Mucosa of stomach (tissue), 1 donor: ENCODE results near the gene ADGRD1.
"Not testable (repeated sequence)": the region's sequence is repeated elsewhere in the genome, so short reads cannot be mapped to it uniquely, and the experiment has no call there.

Experiments
- H3K27me3 ChIP-seq: one replicate; pipeline ENCODE4 v1.7.0; 2013; ENCODE audit warnings: mild to moderate bottlenecking, low read length; ENCODE audit not compliant: control insufficient read depth, insufficient read depth
- H3K36me3 ChIP-seq: one replicate; pipeline ENCODE4 v1.7.0; 2013; ENCODE audit warnings: low read length; ENCODE audit not compliant: control insufficient read depth, insufficient read depth
- H3K4me1 ChIP-seq: one replicate; pipeline ENCODE4 v1.7.0; 2013; ENCODE audit warnings: mild to moderate bottlenecking, low read length; ENCODE audit not compliant: control insufficient read depth, insufficient read depth
- H3K4me3 ChIP-seq: one replicate; pipeline ENCODE4 v1.7.0; 2013; ENCODE audit warnings: low read length
- H3K9ac ChIP-seq: one replicate; pipeline ENCODE4 v1.7.0; 2013; ENCODE audit warnings: mild to moderate bottlenecking, low read length, moderate library complexity
- H3K9me3 ChIP-seq: one replicate; pipeline ENCODE4 v1.7.0; 2013; ENCODE audit warnings: mild to moderate bottlenecking, low read length, moderate library complexity; ENCODE audit not compliant: control insufficient read depth
- donor health status: Pancreatic carcinoma.

ADGRD1 gene

DNA sequence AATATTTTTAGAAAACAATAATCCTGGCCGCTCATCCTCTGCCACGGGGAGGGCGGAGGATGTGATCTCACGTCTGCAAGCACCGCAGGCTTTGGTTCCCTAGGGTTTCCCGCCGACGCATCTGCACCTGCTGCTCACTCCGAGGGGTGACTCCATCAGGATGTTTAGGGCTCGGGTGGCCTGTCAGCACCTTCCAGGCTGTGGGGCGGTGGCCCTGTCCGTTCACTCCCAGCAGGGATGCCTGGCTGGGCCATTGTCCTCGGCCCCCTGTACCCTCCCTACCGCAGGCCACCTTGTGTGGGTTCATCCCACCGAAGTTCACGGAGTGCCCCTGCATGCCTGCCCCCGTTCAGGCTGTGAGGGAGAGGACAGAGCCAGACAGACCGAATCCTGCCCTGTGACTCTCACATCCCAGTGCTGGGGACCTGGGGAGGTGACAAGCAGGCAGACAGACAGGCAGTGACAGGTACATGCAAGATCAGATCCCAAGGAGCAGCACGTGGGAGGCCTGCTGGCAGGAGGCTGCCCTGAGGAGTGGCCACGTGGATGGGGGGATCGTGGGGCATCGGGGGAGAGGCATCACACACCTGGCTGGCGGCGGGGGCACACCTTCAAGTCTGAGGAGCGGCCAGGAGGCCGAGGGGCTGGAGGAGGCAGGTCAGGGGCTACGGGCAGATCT lies 112.6 kb downstream of the ADGRD1 start:
- H3K27me3 ChIP-seq: no peaks in the 10 kb centered on the region
- H3K4me1 ChIP-seq: no peaks in the 10 kb centered on the region
- H3K4me3 ChIP-seq: no peak overlapping the region
- no peak overlapping the region for H3K9ac ChIP-seq
- no peaks in the 10 kb centered on the region for H3K9me3 ChIP-seq
- no peaks in the 10 kb centered on the region for H3K36me3 ChIP-seq

DNA sequence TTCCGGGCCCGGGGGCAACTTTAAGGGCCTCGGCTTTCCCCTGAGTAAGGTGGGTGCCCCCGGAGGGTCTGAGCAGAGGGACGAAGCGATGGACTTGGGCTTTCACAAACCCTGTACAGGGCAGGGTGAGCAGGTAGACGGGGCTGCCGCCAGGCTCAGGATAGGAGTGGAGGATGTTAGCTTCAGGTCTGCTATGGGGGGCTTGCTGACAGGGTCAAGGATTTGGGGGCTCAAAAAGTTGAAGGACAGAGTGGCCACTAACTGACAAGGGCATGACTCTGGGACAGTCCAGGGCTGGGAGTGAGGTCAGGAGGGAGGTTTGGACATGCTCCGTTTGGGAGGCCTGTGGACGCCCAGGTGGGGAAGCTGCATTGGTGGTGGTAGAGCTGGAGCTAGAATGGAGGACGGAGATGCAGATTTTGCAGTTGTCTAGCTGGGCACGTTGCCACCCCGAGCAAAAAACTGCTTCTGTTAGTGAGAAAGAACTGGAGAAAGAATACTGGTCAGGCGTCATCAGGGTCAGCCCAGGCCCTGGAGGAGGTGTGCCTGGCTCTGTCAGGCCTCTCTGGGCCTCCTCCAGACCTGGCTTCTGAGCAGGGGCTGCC lies 113.3 kb downstream of the ADGRD1 start:
- Histone ChIP-seq H3K9ac (no peak overlapping the region), H3K4me3 (no peak overlapping the region), H3K9me3 (no peaks in the 10 kb centered on the region)

DNA sequence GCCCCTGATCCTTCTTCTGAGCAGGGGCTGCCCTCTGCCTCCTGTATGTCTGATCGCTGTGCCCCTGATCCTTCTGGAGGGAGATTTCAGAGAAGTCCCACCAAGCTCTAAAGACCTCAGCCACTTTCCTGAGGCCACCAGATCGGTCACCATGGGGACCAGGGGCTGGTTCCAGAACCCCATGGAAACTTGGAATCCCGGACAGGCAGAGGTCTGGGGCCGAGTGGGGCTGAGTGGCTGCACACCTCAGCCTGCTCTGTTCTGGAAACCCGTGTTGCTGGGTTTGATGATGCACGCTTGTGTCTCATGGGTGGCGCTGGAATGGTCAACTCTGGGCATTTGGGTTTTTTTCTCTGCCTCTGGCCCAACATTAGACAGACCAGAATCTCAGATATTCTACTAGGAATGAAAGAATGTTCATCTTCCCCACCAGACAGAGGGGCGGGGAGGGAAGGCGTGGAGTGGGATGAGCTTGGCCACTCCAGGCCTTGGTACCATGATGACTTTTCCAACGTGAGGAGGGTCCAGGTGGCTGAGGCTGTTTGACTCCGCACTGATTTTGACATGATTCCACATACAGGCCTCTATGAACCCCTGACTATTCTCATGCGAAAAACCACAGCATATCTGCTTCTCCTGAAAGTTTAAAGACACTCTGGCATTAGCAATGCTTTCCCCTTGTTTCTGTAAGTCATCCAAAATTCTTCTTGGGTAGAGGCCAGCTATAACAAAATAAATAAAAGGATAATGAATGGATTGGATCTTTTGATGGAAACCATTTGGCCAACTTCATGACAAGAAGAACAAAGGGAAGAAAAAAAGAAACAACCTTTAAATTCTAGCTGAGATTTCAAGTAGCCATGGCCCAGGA lies 114.5 kb downstream of the ADGRD1 start:
- Histone ChIP-seq H3K4me1 (no peaks in the 10 kb centered on the region), H3K36me3 (no peaks in the 10 kb centered on the region), H3K27me3 (no peaks in the 10 kb centered on the region), H3K9me3 (no peaks in the 10 kb centered on the region), H3K9ac (no peak overlapping the region), H3K4me3 (no peak overlapping the region)

More for the DNA sequence above, 113.3 kb downstream of the ADGRD1 start:
- no peaks in the 10 kb centered on the region for H3K36me3 ChIP-seq
- H3K4me1 ChIP-seq: no peaks in the 10 kb centered on the region
- no peaks in the 10 kb centered on the region for H3K27me3 ChIP-seq

- not testable (repeated sequence) for H3K27me3 ChIP-seq, H3K36me3 ChIP-seq, H3K4me3 ChIP-seq, H3K9me3 ChIP-seq, H3K4me1 ChIP-seq, H3K9ac ChIP-seq
These were observed 115.4 kb downstream of the ADGRD1 start for GRCh38 chr12:131068926-131069720.

DNA sequence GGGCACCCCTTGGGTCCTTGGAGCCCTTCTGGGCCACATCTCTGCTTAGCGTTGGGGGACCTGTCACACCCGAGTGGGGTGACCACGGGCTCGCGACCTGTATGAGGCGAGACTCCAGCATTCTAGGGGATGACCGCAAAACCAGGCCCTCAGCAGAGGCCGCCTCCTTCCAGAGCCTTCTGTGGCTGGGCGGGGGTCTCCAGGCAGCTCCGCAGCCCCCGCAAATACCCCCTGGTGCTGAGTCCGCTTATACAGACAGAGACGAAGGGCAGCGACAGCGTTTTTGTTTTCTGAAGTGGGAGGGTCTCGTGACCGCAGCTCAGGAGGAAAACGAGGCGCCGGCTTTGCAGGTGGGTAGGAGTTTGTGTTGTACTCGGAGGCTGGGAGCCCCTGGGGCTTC lies 116.4 kb downstream of the ADGRD1 start:
- not testable (repeated sequence) for H3K36me3 ChIP-seq, H3K9me3 ChIP-seq, H3K9ac ChIP-seq, H3K27me3 ChIP-seq, H3K4me3 ChIP-seq, H3K4me1 ChIP-seq

DNA sequence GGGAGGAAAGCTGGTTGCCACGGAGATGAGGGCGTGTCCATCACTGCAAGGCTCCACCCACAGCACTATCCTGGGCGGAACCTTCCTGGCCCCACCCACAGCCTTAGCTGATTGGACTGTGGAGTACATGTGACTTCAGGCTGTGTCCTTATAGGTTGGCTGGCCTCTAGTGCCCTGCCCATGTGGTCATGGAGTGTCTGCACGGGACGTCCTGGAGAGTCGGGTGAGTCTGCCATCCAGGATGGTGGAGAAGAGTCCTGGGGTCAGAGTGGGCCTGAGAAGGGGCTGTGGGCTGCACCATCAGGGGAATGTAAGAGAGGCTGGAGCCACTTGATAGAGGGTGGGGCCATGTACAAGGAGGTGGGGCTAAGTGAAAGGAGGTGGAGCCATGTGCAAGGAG lies 117.0 kb downstream of the ADGRD1 start:
- H3K36me3 ChIP-seq, H3K4me3 ChIP-seq, H3K9ac ChIP-seq, H3K27me3 ChIP-seq, H3K4me1 ChIP-seq, H3K9me3 ChIP-seq: not testable (repeated sequence)

GRCh38 chr12:131071234-131071820 lies 117.6 kb downstream of the ADGRD1 start:
- not testable (repeated sequence) for H3K4me3 ChIP-seq, H3K9me3 ChIP-seq, H3K27me3 ChIP-seq, H3K36me3 ChIP-seq, H3K9ac ChIP-seq, H3K4me1 ChIP-seq

DNA sequence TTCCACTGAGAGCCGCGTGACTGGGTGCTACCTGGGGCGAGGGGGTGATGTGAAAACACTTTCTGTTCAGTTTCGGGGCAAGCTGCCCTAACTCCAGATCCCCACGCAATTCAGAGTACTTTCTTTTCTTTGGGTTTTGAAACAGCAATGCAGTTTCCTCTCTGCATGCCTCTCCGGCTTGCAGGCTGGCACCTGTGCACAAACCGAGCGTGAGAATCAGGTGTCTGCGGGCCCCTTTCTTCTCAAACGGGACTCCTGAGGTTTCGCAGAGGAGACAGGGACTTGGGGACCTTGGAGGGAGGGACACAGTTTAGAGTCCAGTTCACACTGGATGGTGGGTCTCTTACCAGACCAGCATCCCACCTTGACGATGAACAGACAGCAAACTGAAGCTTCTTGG lies 118.2 kb downstream of the ADGRD1 start:
- not testable (repeated sequence) for H3K9ac ChIP-seq, H3K4me1 ChIP-seq, H3K4me3 ChIP-seq, H3K9me3 ChIP-seq, H3K27me3 ChIP-seq, H3K36me3 ChIP-seq

DNA sequence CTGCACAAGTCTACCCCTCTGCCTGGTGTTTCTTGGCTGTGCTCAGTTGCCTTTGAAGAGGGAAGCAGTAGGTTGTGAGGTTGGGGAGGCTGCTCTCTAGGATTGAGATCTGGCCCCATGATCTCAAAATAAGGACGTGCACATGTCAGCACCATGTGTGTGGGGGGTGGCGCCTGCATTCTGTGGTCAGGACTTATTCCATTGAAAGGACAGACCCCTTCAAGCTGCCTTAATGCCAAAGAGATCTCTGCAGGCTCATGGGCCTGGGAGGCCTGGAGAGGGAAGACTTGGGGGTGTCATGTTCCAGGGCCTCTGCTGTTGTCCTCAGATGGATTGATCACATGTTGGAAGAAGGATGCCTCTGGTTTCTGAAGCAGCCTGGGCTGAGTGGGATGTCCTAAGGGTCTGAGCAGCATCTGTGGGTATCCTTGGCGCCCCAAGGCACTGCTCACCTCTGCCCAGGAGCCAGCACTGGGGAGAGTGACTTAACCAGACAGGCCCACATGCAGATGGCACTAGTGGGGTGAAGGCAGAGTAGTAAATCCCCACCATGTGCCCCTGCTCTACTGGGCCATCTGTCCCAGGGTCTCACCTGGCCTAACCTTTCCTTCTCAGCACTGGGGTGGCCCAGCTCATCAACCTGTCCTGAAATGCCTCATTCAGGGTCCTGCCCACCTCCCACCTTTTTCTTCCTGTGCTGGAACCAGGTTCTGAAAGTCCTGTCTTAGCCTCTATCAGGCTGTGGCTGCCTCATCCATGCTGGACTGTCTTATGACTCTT lies 118.9 kb downstream of the ADGRD1 start:
- no peak overlapping the region for H3K4me3 ChIP-seq
- H3K9ac ChIP-seq: no peak overlapping the region
- no peaks in the 10 kb centered on the region for H3K27me3 ChIP-seq
- H3K36me3 ChIP-seq: no peaks in the 10 kb centered on the region
- no peaks in the 10 kb centered on the region for H3K4me1 ChIP-seq
- no peaks in the 10 kb centered on the region for H3K9me3 ChIP-seq

DNA sequence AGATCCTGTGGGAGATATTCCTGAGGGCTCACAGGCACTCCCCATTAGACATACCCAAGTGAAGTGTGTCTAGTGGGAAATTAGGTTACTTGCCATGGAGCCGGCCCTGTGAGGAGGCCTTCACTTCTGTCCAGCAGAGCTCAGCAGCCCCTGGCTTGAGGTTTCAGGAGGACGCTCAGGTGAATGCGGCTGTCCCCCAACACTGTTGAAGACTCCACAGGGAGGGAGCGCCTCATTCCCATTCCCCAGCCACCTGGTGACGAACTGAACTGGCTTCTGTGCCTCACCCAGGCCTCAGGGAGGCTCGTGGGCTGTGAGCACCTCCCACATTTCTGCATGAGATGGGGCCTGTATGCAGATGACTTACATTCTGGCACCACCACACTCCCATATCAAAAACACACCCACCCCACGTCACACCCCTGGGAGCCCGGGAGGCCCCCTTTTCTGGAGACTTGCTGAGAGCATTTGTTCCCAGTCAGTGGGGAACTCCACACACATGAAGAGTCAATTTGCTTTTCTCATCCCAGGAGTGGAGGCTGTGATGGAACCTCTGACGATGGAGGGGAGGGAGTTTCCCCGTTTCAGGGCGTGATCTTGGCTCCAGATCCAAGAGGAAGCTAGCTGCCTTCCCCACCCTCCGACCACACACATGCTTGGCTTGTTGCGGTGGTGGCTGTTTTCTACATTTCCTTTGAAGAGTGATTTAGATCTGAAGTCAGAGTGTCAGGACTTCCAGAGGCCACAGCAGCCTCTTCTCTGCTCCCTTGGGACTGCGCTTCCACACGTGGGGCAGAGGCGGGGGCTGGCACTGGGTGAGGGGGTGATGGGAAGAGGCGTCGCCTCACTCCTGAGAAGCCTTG lies 120.7 kb downstream of the ADGRD1 start:
- Histone ChIP-seq H3K27me3 (no peaks in the 10 kb centered on the region), H3K4me1 (no peaks in the 10 kb centered on the region), H3K36me3 (no peaks in the 10 kb centered on the region), H3K9me3 (no peaks in the 10 kb centered on the region), H3K4me3 (no peak overlapping the region), H3K9ac (no peak overlapping the region)
